GM12878 (cell line): ENCODE data around the gene MRPL41.

Source experiments
- CBX5 ChIP-seq: sonication (generic); IDR thresholded peaks from 2 replicates; pipeline ENCODE4 v1.6.1; 2016; ENCODE audit warnings: low read depth, moderate library complexity, mild to moderate bottlenecking, inconsistent platforms
- EP300 ChIP-seq, 2 experiments: fragments of 150-350 bp in 1 of 2; IDR thresholded peaks; 2 replicates each; pipeline ENCODE4 v1.6.1; 2011 to 2012; ENCODE audit warnings: low read depth in 2 of 2, low read length in 2 of 2, borderline replicate concordance in 1 of 2, improper control_type of control experiment in 1 of 2, inconsistent platforms in 1 of 2; ENCODE audit not compliant: control insufficient read depth in 1 of 2
- ETV6 ChIP-seq, 2 experiments: fragments of 450-650 bp in 1 of 2; IDR thresholded peaks in 1 of 2; conservative IDR thresholded peaks in 1 of 2; 2 replicates each; pipeline ENCODE4 v1.6.1; 2014; ENCODE audit warnings: antibody characterized with exemption in 1 of 2, borderline replicate concordance in 1 of 2, low read depth in 1 of 2, mild to moderate bottlenecking in 1 of 2, moderate library complexity in 1 of 2
- FOS ChIP-seq: IDR thresholded peaks from 3 replicates; pipeline ENCODE4 v1.6.1; 2011; ENCODE audit warnings: borderline replicate concordance; ENCODE audit not compliant: insufficient read length; ENCODE audit errors: extremely low read depth
- JUND ChIP-seq: IDR thresholded peaks from 2 replicates; pipeline ENCODE4 v1.6.1; 2012; ENCODE audit warnings: low read depth, mild to moderate bottlenecking, low read length, improper control_type of control experiment, moderate library complexity
- NR2C1 ChIP-seq: fragments of 450-650 bp; IDR thresholded peaks from 2 replicates; pipeline ENCODE4 v1.6.1; 2017; ENCODE audit warnings: antibody characterized with exemption, mild to moderate bottlenecking, moderate library complexity
- NR2C2 ChIP-seq: IDR thresholded peaks from 2 replicates; pipeline ENCODE4 v1.6.1; 2011; ENCODE audit warnings: borderline replicate concordance, low read depth; ENCODE audit not compliant: control insufficient read depth, insufficient read length
- SMAD5 ChIP-seq: IDR thresholded peaks from 2 replicates; pipeline ENCODE4 v1.6.1; 2016; ENCODE audit warnings: antibody characterized with exemption, low read depth
- WRNIP1 ChIP-seq: IDR thresholded peaks from 2 replicates; pipeline ENCODE4 v1.6.1; 2011; ENCODE audit warnings: low read depth, low read length, improper control_type of control experiment, borderline replicate concordance
- ZNF622 ChIP-seq: fragments of 450-650 bp; IDR thresholded peaks from 2 replicates; pipeline ENCODE4 v1.6.1; 2017; ENCODE audit warnings: mild to moderate bottlenecking, inconsistent platforms

DNA sequence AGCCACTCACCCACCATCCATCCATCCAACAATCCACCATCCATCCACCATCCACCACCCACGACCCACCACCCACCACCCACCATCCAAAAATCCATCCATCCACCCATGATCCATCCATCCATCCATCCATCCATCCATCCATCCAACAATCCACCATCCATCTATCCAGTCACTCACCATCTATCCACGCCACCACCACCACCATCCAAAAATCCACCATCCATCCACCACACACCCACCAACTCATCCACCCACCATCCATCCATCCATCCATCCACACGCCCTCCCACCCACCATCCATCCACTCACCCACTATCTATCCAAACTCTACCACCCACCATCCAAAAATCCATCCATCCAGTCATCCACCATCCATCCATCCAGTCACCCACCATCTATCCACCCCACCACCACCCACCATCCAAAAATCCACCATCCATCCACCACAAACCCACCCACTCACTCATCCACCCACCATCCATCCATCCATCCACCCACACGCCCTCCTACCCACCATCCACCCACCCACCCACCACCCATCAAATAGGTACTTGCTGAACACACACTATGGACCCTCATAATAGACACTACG, 18.0 kb downstream of the MRPL41 start:
- TF ChIP-seq FOS, result no peak
- TF ChIP-seq JUND, result no peak
- TF ChIP-seq WRNIP1, result no peak
- TF ChIP-seq ZNF622, result no peak
- TF ChIP-seq CBX5, result no peak
- TF ChIP-seq NR2C2, result no peak
- no peak for TF ChIP-seq ETV6 (conservative IDR thresholded peaks at IDR 0.05 in 1 of 2, IDR thresholded peaks at IDR 0.05 in 1 of 2; ENCODE audit: borderline replicate concordance in 1 of 2, low read depth in 1 of 2)
- TF ChIP-seq EP300 (IDR thresholded peaks at IDR 0.05; ENCODE audit: borderline replicate concordance in 1 of 2, control insufficient read depth in 1 of 2, low read depth in 2 of 2, low read length in 2 of 2), result no peak
- no peak for TF ChIP-seq SMAD5
- TF ChIP-seq NR2C1, result no peak
